D721Med (cell line): Measurements from ENCODE around the gene TNRC6A.

Experiments
- DNase-seq: peaks from one replicate; pipeline ENCODE4 v3.0.0; 2011; ENCODE audit warnings: low spot score; ENCODE audit not compliant: insufficient read length
- FAIRE-seq: peaks from 2 replicates; lab custom pipeline; 2011; peaks lifted over from hg19 to GRCh38; lab: Jason Lieb, UNC
- CTCF ChIP-seq: IDR thresholded peaks from 2 replicates; pipeline ENCODE4 v1.5.1; 2012; ENCODE audit warnings: mild to moderate bottlenecking, control low read depth; ENCODE audit not compliant: insufficient read depth; ENCODE audit errors: missing control alignments

Gene TNRC6A

DNA sequence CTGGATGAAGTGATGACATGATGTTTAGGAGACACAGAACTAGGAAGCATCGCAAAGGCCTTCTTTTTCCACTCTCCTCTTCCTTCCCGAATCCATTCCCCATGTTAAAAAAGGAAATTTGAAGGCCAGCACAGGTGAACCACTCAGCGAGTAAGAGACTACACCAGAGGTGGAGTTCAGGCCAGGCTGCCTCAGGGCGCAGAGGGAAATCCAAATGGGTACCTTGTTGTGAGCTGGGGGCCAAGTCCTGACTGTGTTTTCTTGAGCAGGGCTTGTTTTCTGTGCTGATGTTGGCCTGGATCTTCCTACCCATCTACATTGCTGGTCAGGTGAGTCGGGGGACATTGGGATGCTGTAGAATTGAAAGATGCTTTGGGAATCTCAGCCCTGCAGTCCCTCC lies 142.4 kb downstream of the TNRC6A start:
- FAIRE-seq (no peak), DNase-seq (no peak)
- TF ChIP-seq CTCF, result no peak

DNA sequence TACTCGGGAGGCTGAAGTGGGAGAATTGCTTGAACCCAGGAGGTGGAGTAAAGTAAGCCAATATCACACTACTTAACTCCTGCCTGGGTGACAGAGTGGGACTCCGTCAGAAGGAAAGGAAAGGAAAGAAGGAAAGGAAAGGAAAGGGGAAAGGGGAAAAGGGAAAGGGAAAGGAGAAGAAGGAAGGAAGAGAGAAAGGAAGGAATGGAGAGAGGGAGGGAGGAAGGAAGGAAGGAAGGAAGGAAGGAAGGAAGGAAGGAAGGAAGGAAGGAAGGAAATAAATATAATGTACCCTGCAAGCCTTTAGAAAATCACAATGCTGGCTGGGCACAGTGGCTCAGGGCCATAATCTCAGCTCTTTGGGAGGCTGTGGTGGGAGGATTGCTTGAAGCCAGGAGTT lies 143.6 kb downstream of the TNRC6A start:
- FAIRE-seq (no peak), DNase-seq (no peak)
- TF ChIP-seq CTCF, result no peak

DNA sequence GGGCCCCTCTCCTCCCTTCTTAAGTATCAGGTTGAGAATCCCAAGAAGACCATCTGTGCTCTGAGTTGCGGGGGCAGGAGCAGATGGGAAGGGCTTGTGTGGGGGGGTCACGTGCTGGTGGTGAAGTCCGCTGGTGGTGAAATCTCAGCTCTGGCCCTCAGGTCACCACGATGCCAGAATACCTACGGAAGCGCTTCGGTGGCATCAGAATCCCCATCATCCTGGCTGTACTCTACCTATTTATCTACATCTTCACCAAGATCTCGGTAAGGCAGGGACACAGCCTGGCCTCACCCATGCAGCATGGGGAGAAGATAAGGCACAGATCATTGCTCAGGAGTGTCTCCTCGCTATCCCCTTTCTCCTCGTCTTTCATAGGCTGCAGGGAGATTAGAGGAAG lies 146.0 kb downstream of the TNRC6A start:
- DNase-seq (no peak), FAIRE-seq (no peak)
- no peak for TF ChIP-seq CTCF
